GM12878 (cell line): Measurements from ENCODE around the gene LRRC63. TPM values are rescaled to one million over a fixed set of nuclear protein-coding genes. Genes with fewer than 3 reads are reported as not detected.

Experiments
- ATAC-seq: fragments of 200-7000 bp; cut with Tn5 transposase; 3 replicates; pipeline ENCODE4 v1.9.1; 2020; ENCODE audit warnings: mild to moderate bottlenecking, moderate library complexity
- BruUV-seq: library from RNA; stranded (reverse); fragments of 400-500 nt; replicated peaks from 2 replicates; lab custom pipeline; 2021; lab: Mats Ljungman, UMichigan
- CTCF ChIA-PET: fragments of 300-600 bp; sonication (Branson Sonifier 250); formaldehyde crosslinking; extraction: SDS; loops from one replicate; lab custom pipeline; 2021; ENCODE audit warnings: inconsistent platforms; lab: Yijun Ruan, JAX
- POLR2A ChIA-PET: fragments of 350-600 bp; formaldehyde crosslinking; extraction: SDS; loops from one replicate; lab custom pipeline; 2021; ENCODE audit warnings: inconsistent platforms; lab: Charles Lee
- RAD21 ChIA-PET: fragments of 300-600 bp; sonication (Branson Sonifier 250); formaldehyde crosslinking; loops from one replicate; lab custom pipeline; 2023; ENCODE audit warnings: antibody characterized with exemption; ENCODE audit not compliant: unreplicated experiment; lab: Charles Lee
- SMC1A ChIA-PET: fragments of 300-600 bp; sonication (Branson Sonifier 250); formaldehyde crosslinking; loops from one replicate; lab custom pipeline; 2023; ENCODE audit not compliant: unreplicated experiment, uncharacterized antibody; lab: Charles Lee
- DNase-seq: peaks from one replicate; pipeline ENCODE4 v3.0.0-alpha.2; 2011; ENCODE audit warnings: low read depth, low spot score
- FAIRE-seq: peaks from 3 replicates; lab custom pipeline; 2011; peaks lifted over from hg19 to GRCh38; lab: Jason Lieb, UNC
- H2AFZ ChIP-seq: 2 replicates; pipeline ENCODE4 v1.6.0; 2011; ENCODE audit warnings: low read depth, low read length, control low read depth; ENCODE audit not compliant: control insufficient read depth
- H3K27ac ChIP-seq: 2 replicates; pipeline ENCODE4 v1.5.1; 2011; ENCODE audit warnings: control low read depth; ENCODE audit not compliant: control insufficient read depth, insufficient read depth
- H3K27me3 ChIP-seq, 2 experiments: replicated peaks in 1 of 2; 2 replicates each; pipeline versions ENCODE4 v1.6.0 to v1.6.1; 2011; ENCODE audit warnings: low read length in 1 of 2; ENCODE audit not compliant: control insufficient read depth in 2 of 2, insufficient read depth in 2 of 2
- H3K36me3 ChIP-seq, 2 experiments: 2 replicates each; pipeline ENCODE4 v1.5.1; 2011; ENCODE audit warnings: low read length in 1 of 2; ENCODE audit not compliant: control insufficient read depth in 2 of 2, insufficient read depth in 2 of 2
- H3K4me1 ChIP-seq: 2 replicates; pipeline ENCODE4 v1.6.1; 2011; ENCODE audit warnings: mild to moderate bottlenecking, low read length, moderate library complexity, mixed read lengths; ENCODE audit not compliant: control insufficient read depth, insufficient read depth
- H3K4me2 ChIP-seq: 2 replicates; pipeline ENCODE4 v1.6.0; 2011; ENCODE audit warnings: control low read depth; ENCODE audit not compliant: control insufficient read depth, insufficient read depth
- H3K4me3 ChIP-seq: fragments of 200-600 bp; sonication (generic); 2 replicates; pipeline ENCODE4 v1.5.1; 2016
- H3K79me2 ChIP-seq: 2 replicates; pipeline ENCODE4 v1.6.0; 2011; ENCODE audit warnings: low read length; ENCODE audit not compliant: control insufficient read depth, insufficient read depth
- H3K9ac ChIP-seq: 2 replicates; pipeline ENCODE4 v1.8.0; 2011; ENCODE audit warnings: low read length, control low read depth, mixed read lengths; ENCODE audit not compliant: control insufficient read depth, insufficient read depth
- H3K9me3 ChIP-seq: replicated peaks from 3 replicates; pipeline ENCODE4 v1.5.1; 2011; ENCODE audit warnings: mild to moderate bottlenecking, low read length; ENCODE audit not compliant: control insufficient read depth, insufficient read depth
- H4K20me1 ChIP-seq: 2 replicates; pipeline ENCODE4 v1.6.0; 2011; ENCODE audit not compliant: control insufficient read depth, insufficient read depth
- CHD1 ChIP-seq: IDR thresholded peaks from 2 replicates; pipeline ENCODE4 v1.6.1; 2012; ENCODE audit warnings: low read depth, low read length, improper control_type of control experiment
- CREB1 ChIP-seq: IDR thresholded peaks from 2 replicates; pipeline ENCODE4 v1.6.1; 2012; ENCODE audit warnings: low read depth, mild to moderate bottlenecking, inconsistent platforms
- ESRRA ChIP-seq: IDR thresholded peaks from 2 replicates; pipeline ENCODE4 v1.6.1; 2012; ENCODE audit warnings: mild to moderate bottlenecking, low read length, improper control_type of control experiment
- IKZF2 ChIP-seq, 2 experiments: fragments of 450-650 bp; IDR thresholded peaks; 2 replicates each; pipeline ENCODE4 v1.6.1; 2017; ENCODE audit warnings: mild to moderate bottlenecking in 2 of 2, moderate library complexity in 2 of 2
- IRF4 ChIP-seq: IDR thresholded peaks from 2 replicates; pipeline ENCODE4 v1.6.1; 2011; ENCODE audit warnings: low read depth, low read length
- PBX3 ChIP-seq: IDR thresholded peaks from 2 replicates; pipeline ENCODE4 v1.6.1; 2011; ENCODE audit warnings: mild to moderate bottlenecking, low read depth, low read length, moderate library complexity; ENCODE audit not compliant: insufficient replicate concordance
- TCF12 ChIP-seq: IDR thresholded peaks from 2 replicates; pipeline ENCODE4 v1.6.1; 2011; ENCODE audit warnings: low read depth, mild to moderate bottlenecking, low read length
- ZNF207 ChIP-seq: fragments of 450-650 bp; IDR thresholded peaks from 2 replicates; pipeline ENCODE4 v1.6.1; 2014; ENCODE audit warnings: antibody characterized with exemption, mild to moderate bottlenecking, borderline replicate concordance
- ZNF687 ChIP-seq: fragments of 450-650 bp; IDR thresholded peaks from 2 replicates; pipeline ENCODE4 v1.6.1; 2017; ENCODE audit warnings: mild to moderate bottlenecking, moderate library complexity
- WGBS: methylation state at CpG from one replicate; pipeline ENCODE4 v1.1.6; 2016; ENCODE audit warnings: low lambda C conversion rate; ENCODE audit not compliant: insufficient replicate concordance, insufficient coverage; ENCODE audit errors: missing lambda C conversion rate; 5-methylcytosine and 5-hydroxymethylcytosine counted together
- in situ Hi-C: fragments of 300-500 bp; cut with MboI; formaldehyde crosslinking; loops from 9 replicates; pipeline ENCODE4 v1.14.3; 2018; ENCODE audit warnings: mixed read lengths
- intact Hi-C: fragments of 100-400 bp; cut with micrococcal nuclease; formaldehyde crosslinking; loops from one replicate; pipeline ENCODE4 v1.14.2; 2022; ENCODE audit not compliant: unreplicated experiment
- polyA plus RNA-seq, 11 experiments: library from polyadenylated mRNA; depleted of rRNA in 4 of 11; unstranded in 6 of 11; stranded (reverse) in 5 of 11; fragments of >200 nt; fragmentation: Nextera tagmentation in 4 of 11; fragmentation: Illumina TruSeq in 1 of 11; extraction: Ambion mirVana in 4 of 11; extraction: Trizol in 1 of 11; gene quantifications; 1 replicate in 1 of 11; 2 replicates in 10 of 11; pipeline versions ENCODE4 v1.2.1 to v1.2.3, GENCODE V29; 2011 to 2016; ENCODE audit warnings: inconsistent platforms in 2 of 11, missing spikeins in 2 of 11, low read depth in 1 of 11
- total RNA-seq, 4 experiments: library from RNA; depleted of rRNA in 3 of 4; stranded (reverse); fragments of >200 nt in 3 of 4; fragmentation: Illumina TruSeq in 1 of 4; extraction: Trizol in 1 of 4; gene quantifications; 2 replicates each; pipeline versions ENCODE4 v1.2.1 to v1.2.3, GENCODE V29; 2013 to 2021
- TF ChIP-seq, protein P1 (sequence below): IDR thresholded peaks from 2 replicates; pipeline ENCODE4 v1.6.1; 2011; ENCODE audit warnings: low read depth, low read length, improper control_type of control experiment, borderline replicate concordance
- TF ChIP-seq, protein P2 (sequence below), 3 experiments: IDR thresholded peaks in 2 of 3; conservative IDR thresholded peaks in 1 of 3; 2 replicates each; pipeline ENCODE4 v1.5.1; 2011; ENCODE audit warnings: low read depth in 3 of 3, low read length in 3 of 3, mild to moderate bottlenecking in 3 of 3, control low read depth in 2 of 3, moderate library complexity in 2 of 3, inconsistent platforms in 1 of 3, mixed read lengths in 1 of 3; ENCODE audit not compliant: control insufficient read depth in 2 of 3, insufficient read depth in 1 of 3; ENCODE audit errors: extremely low read depth in 1 of 3

LRRC63 gene
- total and polyA plus RNA-seq, 10 of the 15 experiments (the other 5 are each of a cell fraction or from before 2014, with no cell fraction given), result 0.34 to 0.98 (median 0.76) TPM; not detected in 1

DNA sequence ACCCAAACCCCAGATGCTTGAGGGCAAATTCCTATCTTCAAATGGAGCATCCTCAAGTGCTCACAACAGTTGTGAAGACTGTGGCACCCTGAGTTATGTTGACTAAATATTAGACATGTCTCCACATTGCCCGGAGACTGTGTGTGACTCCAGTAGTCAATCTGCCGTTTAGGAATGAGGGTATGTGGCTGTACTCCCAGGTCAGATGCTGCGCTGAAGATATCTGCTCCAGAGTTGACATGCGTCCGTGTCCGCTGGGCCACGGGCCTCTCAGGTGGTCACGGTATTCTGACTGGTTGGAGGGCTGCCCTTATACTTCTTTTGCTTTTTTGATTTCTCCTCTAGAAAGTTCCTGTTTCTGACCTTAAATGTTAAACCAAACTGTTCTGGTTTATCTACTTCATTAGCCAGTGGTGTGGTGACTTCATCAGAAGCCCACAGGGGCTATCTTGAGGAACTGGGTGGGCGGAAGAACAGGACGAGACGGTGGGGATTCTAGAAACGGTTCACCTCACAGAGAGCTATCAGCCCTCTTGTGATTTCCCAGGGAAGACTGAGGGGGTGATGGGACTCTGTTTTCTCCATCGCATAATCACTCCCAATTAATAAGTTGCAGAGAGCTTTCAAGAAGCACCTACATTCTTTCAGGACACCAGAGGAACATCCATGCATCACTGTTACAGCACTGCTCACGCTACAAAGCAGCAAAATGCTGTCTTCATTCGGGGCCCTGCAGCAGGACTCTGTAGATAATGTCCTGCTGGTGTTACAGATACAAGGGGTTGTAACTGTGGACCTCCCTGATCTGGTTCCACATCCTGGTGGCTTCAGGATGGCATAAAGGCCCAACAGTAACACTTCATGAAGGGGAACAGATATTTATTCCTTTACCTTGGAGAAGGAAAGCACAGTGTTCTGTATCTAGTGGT, 28.4 kb upstream of the LRRC63 start (continued):
- TF ChIP-seq ZNF687, result 0 out of 2 replicates have a peak, but pooled peaks have one; percentile 31

DNA sequence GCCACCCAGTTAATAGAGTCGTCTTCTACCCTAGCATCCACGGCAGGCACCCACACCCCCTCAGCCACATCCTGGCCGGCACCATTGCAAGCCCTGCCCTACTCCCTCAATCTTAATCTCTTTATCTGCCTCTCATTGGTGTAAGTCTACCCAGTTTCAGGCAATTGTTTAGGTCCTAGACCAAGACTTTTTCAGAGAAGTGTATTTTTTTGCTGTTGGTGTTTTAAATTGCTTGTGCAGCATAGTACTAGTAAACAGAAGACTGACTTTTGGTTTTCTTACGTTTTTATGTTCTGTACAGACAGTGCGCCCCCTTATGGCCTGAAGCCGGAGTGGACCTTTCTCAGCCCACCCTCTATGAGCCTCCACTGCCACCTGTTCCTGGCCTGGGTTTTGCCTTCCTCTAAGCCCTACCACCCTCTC, 27.4 kb upstream of the LRRC63 start:
- ChIA-PET RAD21 (no interaction called here), CTCF (interaction anchor here (0.6 to 3.1 kb wide), 5 partner anchors 17 to 139 kb away, joined by 3 to 13 read pairs (median 3); no protein-coding TSS in a partner anchor), SMC1A (interaction anchor here (3.9 kb wide), 1 partner anchor 24 kb away, joined by 17 read pairs; no protein-coding TSS in a partner anchor), POLR2A (no interaction called here)
- Histone ChIP-seq H3K9me3 (no peaks in the 10 kb centered on the region), H2AFZ (peak overlapping the region; percentile 84), H4K20me1 (no peaks in the 10 kb centered on the region), H3K27me3 (no peaks in the 10 kb centered on the region), H3K27ac (peak overlapping the region; percentile 99), H3K4me2 (peak overlapping the region; percentile 88), H3K79me2 (peaks cover 50% of the 10 kb centered on the region), H3K4me3 (peak overlapping the region; percentile 68; the same call in 1 of the 2 replicates), H3K36me3 (no peaks in the 10 kb centered on the region), H3K4me1 (peaks cover 7% of the 10 kb centered on the region), H3K9ac (peak overlapping the region; percentile 47; the same call in 1 of the 2 replicates)
- no TSS peak for BruUV-seq
- ATAC-seq (peak; percentile 65), DNase-seq (no peak), FAIRE-seq (peak; percentile 18)
- intact Hi-C loops (loop anchor here (5.0 kb wide), 3 partner anchors 103 to 203 kb away; partner anchors contain the start of genes RUBCNL and ZC3H13), in situ Hi-C loops (no loop called here)
- WGBS, result 0% methylated on average over 6 of the region's 6 CpGs
- no peak for TF ChIP-seq ZNF207
- TF ChIP-seq ESRRA, result 0 out of 2 replicates have a peak, but pooled peaks have one; percentile 27
- TF ChIP-seq PBX3, result no peak
- TF ChIP-seq CREB1, result 0 out of 2 replicates have a peak, but pooled peaks have one; percentile 16
- TF ChIP-seq CHD1, result no peak
- TF ChIP-seq IKZF2 (IDR thresholded peaks at IDR 0.05), result 0 out of 4 replicates have a peak, but pooled peaks of 1 of the 2 experiments have one; percentile 9
- TF ChIP-seq IRF4, result no peak
- TF ChIP-seq, protein P1, sequence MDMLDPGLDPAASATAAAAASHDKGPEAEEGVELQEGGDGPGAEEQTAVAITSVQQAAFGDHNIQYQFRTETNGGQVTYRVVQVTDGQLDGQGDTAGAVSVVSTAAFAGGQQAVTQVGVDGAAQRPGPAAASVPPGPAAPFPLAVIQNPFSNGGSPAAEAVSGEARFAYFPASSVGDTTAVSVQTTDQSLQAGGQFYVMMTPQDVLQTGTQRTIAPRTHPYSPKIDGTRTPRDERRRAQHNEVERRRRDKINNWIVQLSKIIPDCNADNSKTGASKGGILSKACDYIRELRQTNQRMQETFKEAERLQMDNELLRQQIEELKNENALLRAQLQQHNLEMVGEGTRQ, result no peak
- TF ChIP-seq, protein P2, sequence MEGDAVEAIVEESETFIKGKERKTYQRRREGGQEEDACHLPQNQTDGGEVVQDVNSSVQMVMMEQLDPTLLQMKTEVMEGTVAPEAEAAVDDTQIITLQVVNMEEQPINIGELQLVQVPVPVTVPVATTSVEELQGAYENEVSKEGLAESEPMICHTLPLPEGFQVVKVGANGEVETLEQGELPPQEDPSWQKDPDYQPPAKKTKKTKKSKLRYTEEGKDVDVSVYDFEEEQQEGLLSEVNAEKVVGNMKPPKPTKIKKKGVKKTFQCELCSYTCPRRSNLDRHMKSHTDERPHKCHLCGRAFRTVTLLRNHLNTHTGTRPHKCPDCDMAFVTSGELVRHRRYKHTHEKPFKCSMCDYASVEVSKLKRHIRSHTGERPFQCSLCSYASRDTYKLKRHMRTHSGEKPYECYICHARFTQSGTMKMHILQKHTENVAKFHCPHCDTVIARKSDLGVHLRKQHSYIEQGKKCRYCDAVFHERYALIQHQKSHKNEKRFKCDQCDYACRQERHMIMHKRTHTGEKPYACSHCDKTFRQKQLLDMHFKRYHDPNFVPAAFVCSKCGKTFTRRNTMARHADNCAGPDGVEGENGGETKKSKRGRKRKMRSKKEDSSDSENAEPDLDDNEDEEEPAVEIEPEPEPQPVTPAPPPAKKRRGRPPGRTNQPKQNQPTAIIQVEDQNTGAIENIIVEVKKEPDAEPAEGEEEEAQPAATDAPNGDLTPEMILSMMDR (IDR thresholded peaks at IDR 0.05 in 2 of 3, conservative IDR thresholded peaks at IDR 0.05 in 1 of 3; ENCODE audit: control insufficient read depth in 2 of 3, extremely low read depth in 1 of 3, insufficient read depth in 1 of 3, low read depth in 3 of 3, low read length in 3 of 3), result peak; percentile 89 to 90 (median 90)
- TF ChIP-seq TCF12, result 0 out of 2 replicates have a peak, but pooled peaks have one; percentile 63
